GM19023 (cell line): ENCODE results near the gene SNAP25.

Source experiments
- ATAC-seq: cut with Tn5 transposase; IDR thresholded peaks from one replicate; pipeline ENCODE4 v1.9.1; 2021; ENCODE audit warnings: mild to moderate bottlenecking, moderate library complexity; ENCODE audit not compliant: unreplicated experiment

Gene SNAP25

GRCh38 chr20:10218536-10219451, at the start of gene SNAP25:
Gene SNAP25, plus strand, starts transcription at chr20:10218830. Its CDS starts 56,662 bp downstream, at chr20:10275492.
- no peak for ATAC-seq

GRCh38 chr20:10169752-10170151, 48.9 kb upstream of the SNAP25 start:
- ATAC-seq, result no peak

- no peak for ATAC-seq
These were observed 48.4 kb upstream of the SNAP25 start for GRCh38 chr20:10170261-10170660.

- ATAC-seq, result no peak
These were observed 46.5 kb upstream of the SNAP25 start for GRCh38 chr20:10171864-10172751.

GRCh38 chr20:10172998-10173655, 45.5 kb upstream of the SNAP25 start:
- ATAC-seq, result no peak

- ATAC-seq, result no peak
These were observed 44.2 kb upstream of the SNAP25 start for GRCh38 chr20:10174400-10174799.

- ATAC-seq, result no peak
These were observed 41.3 kb upstream of the SNAP25 start for GRCh38 chr20:10177326-10177725.

- ATAC-seq, result no peak
These were observed 40.5 kb upstream of the SNAP25 start for GRCh38 chr20:10178091-10178490.

GRCh38 chr20:10178727-10179313, 39.8 kb upstream of the SNAP25 start:
- no peak for ATAC-seq

- no peak for ATAC-seq
These were observed 38.9 kb upstream of the SNAP25 start for GRCh38 chr20:10179574-10180298.

- ATAC-seq, result no peak
These were observed 37.9 kb upstream of the SNAP25 start for GRCh38 chr20:10180651-10181235.

- no peak for ATAC-seq
These were observed 32.7 kb upstream of the SNAP25 start for GRCh38 chr20:10185741-10186558.

- no peak for ATAC-seq
These were observed 28.2 kb upstream of the SNAP25 start for GRCh38 chr20:10190456-10190855.

GRCh38 chr20:10192171-10192570, 26.5 kb upstream of the SNAP25 start:
- ATAC-seq, result no peak

GRCh38 chr20:10194166-10194565, 24.5 kb upstream of the SNAP25 start:
- no peak for ATAC-seq

- ATAC-seq, result no peak
These were observed 18.3 kb upstream of the SNAP25 start for GRCh38 chr20:10200330-10200729.

GRCh38 chr20:10201321-10201870, 17.2 kb upstream of the SNAP25 start:
- no peak for ATAC-seq

GRCh38 chr20:10209091-10209490, 9.5 kb upstream of the SNAP25 start:
- no peak for ATAC-seq

- ATAC-seq, result no peak
These were observed 5.1 kb upstream of the SNAP25 start for GRCh38 chr20:10213526-10213925.
